GM13977 (cell line): Measurements from ENCODE around the gene HMGB3.

Experiments used
- DNase-seq: peaks from one replicate; pipeline ENCODE4 v3.0.0; 2012; ENCODE audit warnings: low spot score
- CTCF ChIP-seq: IDR thresholded peaks from 2 replicates; pipeline ENCODE4 v1.5.1; 2012; ENCODE audit warnings: mild to moderate bottlenecking, control low read depth; ENCODE audit not compliant: insufficient read depth; ENCODE audit errors: extremely low read depth, missing control alignments
- in situ Hi-C: fragments of 300-500 bp; cut with MboI; formaldehyde crosslinking; loops from one replicate; pipeline ENCODE4 v1.12.0; 2022; ENCODE audit warnings: low sequenced_read_pairs, low pct_unique_long_range_greater_than_20kb, mixed read lengths, inconsistent platforms; ENCODE audit not compliant: unreplicated experiment

HMGB3 gene

GRCh38 chrX:151006410-151007109, 23.4 kb downstream of the HMGB3 start:
- DNase-seq, result no peak
- no peak for TF ChIP-seq CTCF
- in situ Hi-C loops, result no loop called here

- in situ Hi-C loops, result no loop called here
- no peak for TF ChIP-seq CTCF
- no peak for DNase-seq
Measured at GRCh38 chrX:151009582-151009981, 26.4 kb downstream of the HMGB3 start.

GRCh38 chrX:151013164-151013743, 30.1 kb downstream of the HMGB3 start:
- no peak for TF ChIP-seq CTCF
- DNase-seq, result no peak
- in situ Hi-C loops, result no loop called here

GRCh38 chrX:151015684-151016083, 32.5 kb downstream of the HMGB3 start:
- in situ Hi-C loops, result no loop called here
- DNase-seq, result no peak
- TF ChIP-seq CTCF, result no peak

GRCh38 chrX:151019856-151020255, 36.7 kb downstream of the HMGB3 start:
- in situ Hi-C loops, result no loop called here
- TF ChIP-seq CTCF, result no peak
- DNase-seq, result no peak

GRCh38 chrX:151030845-151031244, 47.7 kb downstream of the HMGB3 start:
- TF ChIP-seq CTCF, result no peak
- no peak for DNase-seq
- in situ Hi-C loops, result no loop called here
